ENCODE results near the gene CADPS. TPM values are rescaled to one million over a fixed set of nuclear protein-coding genes. Genes with fewer than 3 reads are reported as not detected.

The CADPS gene
- total and polyA plus RNA-seq, 9 of the 15 experiments (the other 6 are each of a cell fraction or from before 2014, with no cell fraction given): not detected

DNA sequence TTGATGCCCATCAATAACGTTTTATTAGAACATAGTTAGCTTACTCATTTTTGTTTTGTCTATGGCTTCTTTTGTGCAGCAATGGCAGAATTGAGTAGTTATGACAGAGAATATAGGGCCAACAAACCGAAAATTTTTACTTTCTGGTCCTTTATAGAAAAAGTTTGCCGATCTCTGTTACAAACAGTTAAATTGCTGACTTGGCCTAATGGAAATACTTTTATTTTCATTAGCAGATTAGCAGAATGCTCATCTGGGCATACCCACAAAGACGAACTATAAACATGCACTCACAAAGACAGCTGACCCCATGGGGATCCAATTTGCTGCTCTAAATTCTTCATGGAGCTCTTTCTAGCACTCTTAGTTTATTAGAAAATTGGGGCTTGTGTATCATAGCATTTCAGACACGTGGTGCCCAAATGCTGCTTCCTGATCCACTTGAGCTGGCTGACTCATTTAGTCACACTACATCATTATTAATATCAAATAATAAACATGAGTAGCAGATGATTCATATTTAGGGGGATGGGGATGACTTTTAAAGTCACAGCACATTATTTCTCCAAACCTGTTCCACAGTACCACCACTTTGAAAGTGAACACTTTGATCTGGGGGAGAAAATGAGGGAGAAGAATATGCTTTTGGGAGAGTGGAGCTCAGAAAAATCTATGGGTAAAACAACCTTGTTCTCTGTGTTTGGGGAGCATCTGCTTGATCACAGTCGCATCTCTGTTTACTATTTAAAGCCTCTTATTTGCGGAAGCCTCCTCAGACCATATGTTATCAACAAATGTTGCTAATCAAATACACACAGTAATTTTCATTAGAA, 273.8 kb downstream of the CADPS start:
- Histone ChIP-seq H3K9ac (ENCODE audit: insufficient read depth in 1 of 2, low read depth in 2 of 2, low read length in 2 of 2) (no peak overlapping the region), H3K27ac (ENCODE audit: extremely low read depth, low read depth, low read length) (no peak overlapping the region), H4K20me1 (replicated peaks; ENCODE audit: control insufficient read depth, insufficient read depth, low read length) (no peaks in the 10 kb centered on the region), H3K4me3 (no peak overlapping the region), H3K9me1 (ENCODE audit: control insufficient read depth, insufficient read depth, low read length) (no peaks in the 10 kb centered on the region), H3K79me2 (ENCODE audit: control insufficient read depth, insufficient read depth, low read length) (no peaks in the 10 kb centered on the region), H2AFZ (ENCODE audit: low read depth, low read length) (no peak overlapping the region), H3K27me3 (ENCODE audit: control insufficient read depth in 2 of 2, insufficient read depth in 2 of 2, low read length in 2 of 2) (no peaks in the 10 kb centered on the region), H3K36me3 (ENCODE audit: control insufficient read depth, insufficient read depth, low read length) (no peaks in the 10 kb centered on the region), H3K9me3 (replicated peaks; ENCODE audit: control insufficient read depth, insufficient read depth, low read depth, low read length) (no peaks in the 10 kb centered on the region), H3K4me1 (replicated peaks in 1 of 2; ENCODE audit: control insufficient read depth in 2 of 2, insufficient read depth in 2 of 2, low read length in 2 of 2) (no peaks in the 10 kb centered on the region), H3K4me2 (ENCODE audit: insufficient read depth, low read length) (no peak overlapping the region)
- intact Hi-C loops (cut with micrococcal nuclease): no loop called here
- CTCF ChIA-PET (ENCODE audit: low intra/inter-chr PET ratio): no interaction called here
- DNase-seq (ENCODE audit: extremely low read depth in 1 of 4, low spot score in 3 of 4): no peak
- TF ChIP-seq ZBTB17 (CRISPR knock-in tag; IDR thresholded peaks at IDR 0.05): no peak
- peak; percentile 24; the same call in 1 of the 2 replicates for TF ChIP-seq ZNF316 (IDR thresholded peaks at IDR 0.05)
- in situ Hi-C loops (cut with MboI): no loop called here
- no TSS peak for BruUV-seq (replicated peaks)
- FAIRE-seq: no peak
- 0% methylated on average over 7 of the region's 7 CpGs for WGBS (ENCODE audit: insufficient coverage, low coverage, missing lambda C conversion rate)
- POLR2A ChIA-PET: interaction anchor here (0.7 kb wide), 1 partner anchor 556 kb away, joined by 3 read pairs; no protein-coding TSS in a partner anchor
- no peak for ATAC-seq

DNA sequence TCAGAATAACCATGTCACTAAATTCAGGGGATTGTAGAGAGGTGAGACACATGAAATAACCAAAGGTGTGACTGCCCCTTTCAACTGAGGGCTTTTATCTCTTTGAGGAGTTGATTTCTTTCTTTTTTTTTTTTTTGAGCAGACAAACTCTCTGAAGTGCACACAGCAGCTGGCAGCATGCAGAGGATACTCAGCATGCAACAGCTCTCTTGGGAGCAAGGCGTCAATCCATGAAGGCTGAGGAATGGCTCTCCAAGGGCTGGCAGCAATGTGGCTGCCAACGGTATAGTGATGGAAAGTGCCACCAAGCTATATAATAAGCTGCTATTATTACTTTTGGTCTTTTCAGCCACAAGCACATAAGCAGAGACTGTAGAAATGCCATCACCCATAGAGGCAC, 275.2 kb downstream of the CADPS start:
- DNase-seq (ENCODE audit: extremely low read depth in 1 of 4, low spot score in 3 of 4): no peak
- in situ Hi-C loops (cut with MboI): no loop called here
- H3K79me2 ChIP-seq (ENCODE audit: control insufficient read depth, insufficient read depth, low read length): no peaks in the 10 kb centered on the region
- TF ChIP-seq BDP1 (IDR thresholded peaks at IDR 0.05; ENCODE audit: insufficient read depth, insufficient read length) (no peak), ZNF785 (CRISPR knock-in tag; IDR thresholded peaks at IDR 0.05) (no peak), POLR3A (IDR thresholded peaks at IDR 0.05; ENCODE audit: borderline replicate concordance, extremely low read depth, insufficient read depth, insufficient read length) (no peak), HMG20B (CRISPR knock-in tag; IDR thresholded peaks at IDR 0.05) (no peak), ETV1 (tag; conservative IDR thresholded peaks at IDR 0.05; ENCODE audit: low read depth) (no peak), RFX5 (IDR thresholded peaks at IDR 0.05; ENCODE audit: low read depth, low read length) (no peak), SUPT5H (IDR thresholded peaks at IDR 0.05) (no peak), ZFX (CRISPR knock-in tag; IDR thresholded peaks at IDR 0.05) (no peak), RAD51 (IDR thresholded peaks at IDR 0.05; ENCODE audit: borderline replicate concordance, low read depth) (no peak), BCL6 (CRISPR knock-in tag; IDR thresholded peaks at IDR 0.05) (no peak)
- TF ChIP-seq, protein P1, sequence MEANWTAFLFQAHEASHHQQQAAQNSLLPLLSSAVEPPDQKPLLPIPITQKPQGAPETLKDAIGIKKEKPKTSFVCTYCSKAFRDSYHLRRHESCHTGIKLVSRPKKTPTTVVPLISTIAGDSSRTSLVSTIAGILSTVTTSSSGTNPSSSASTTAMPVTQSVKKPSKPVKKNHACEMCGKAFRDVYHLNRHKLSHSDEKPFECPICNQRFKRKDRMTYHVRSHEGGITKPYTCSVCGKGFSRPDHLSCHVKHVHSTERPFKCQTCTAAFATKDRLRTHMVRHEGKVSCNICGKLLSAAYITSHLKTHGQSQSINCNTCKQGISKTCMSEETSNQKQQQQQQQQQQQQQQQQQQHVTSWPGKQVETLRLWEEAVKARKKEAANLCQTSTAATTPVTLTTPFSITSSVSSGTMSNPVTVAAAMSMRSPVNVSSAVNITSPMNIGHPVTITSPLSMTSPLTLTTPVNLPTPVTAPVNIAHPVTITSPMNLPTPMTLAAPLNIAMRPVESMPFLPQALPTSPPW (CRISPR knock-in tag; IDR thresholded peaks at IDR 0.05): no peak
- TF ChIP-seq, protein P2, sequence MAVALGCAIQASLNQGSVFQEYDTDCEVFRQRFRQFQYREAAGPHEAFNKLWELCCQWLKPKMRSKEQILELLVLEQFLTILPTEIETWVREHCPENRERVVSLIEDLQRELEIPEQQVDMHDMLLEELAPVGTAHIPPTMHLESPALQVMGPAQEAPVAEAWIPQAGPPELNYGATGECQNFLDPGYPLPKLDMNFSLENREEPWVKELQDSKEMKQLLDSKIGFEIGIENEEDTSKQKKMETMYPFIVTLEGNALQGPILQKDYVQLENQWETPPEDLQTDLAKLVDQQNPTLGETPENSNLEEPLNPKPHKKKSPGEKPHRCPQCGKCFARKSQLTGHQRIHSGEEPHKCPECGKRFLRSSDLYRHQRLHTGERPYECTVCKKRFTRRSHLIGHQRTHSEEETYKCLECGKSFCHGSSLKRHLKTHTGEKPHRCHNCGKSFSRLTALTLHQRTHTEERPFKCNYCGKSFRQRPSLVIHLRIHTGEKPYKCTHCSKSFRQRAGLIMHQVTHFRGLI (CRISPR knock-in tag; IDR thresholded peaks at IDR 0.05): no peak

More for the DNA sequence above, 275.2 kb downstream of the CADPS start:
- no peaks in the 10 kb centered on the region for H3K36me3 ChIP-seq (ENCODE audit: control insufficient read depth, insufficient read depth, low read length)
- no peaks in the 10 kb centered on the region for H3K9me1 ChIP-seq (ENCODE audit: control insufficient read depth, insufficient read depth, low read length)
- H3K27ac ChIP-seq (ENCODE audit: extremely low read depth, low read depth, low read length): no peak overlapping the region
- no peak overlapping the region for H2AFZ ChIP-seq (ENCODE audit: low read depth, low read length)
- no peaks in the 10 kb centered on the region for H3K27me3 ChIP-seq (ENCODE audit: control insufficient read depth in 2 of 2, insufficient read depth in 2 of 2, low read length in 2 of 2)
- intact Hi-C loops (cut with micrococcal nuclease): no loop called here
- CTCF ChIA-PET (ENCODE audit: low intra/inter-chr PET ratio): no interaction called here
- H3K4me2 ChIP-seq (ENCODE audit: insufficient read depth, low read length): no peak overlapping the region
- POLR2A ChIA-PET: no interaction called here
- WGBS (ENCODE audit: insufficient coverage, low coverage, missing lambda C conversion rate): 0% methylated on average over 2 of the region's 2 CpGs
- no peaks in the 10 kb centered on the region for H3K9me3 ChIP-seq (replicated peaks; ENCODE audit: control insufficient read depth, insufficient read depth, low read depth, low read length)
- no peak overlapping the region for H3K4me3 ChIP-seq
- H3K4me1 ChIP-seq (replicated peaks in 1 of 2; ENCODE audit: control insufficient read depth in 2 of 2, insufficient read depth in 2 of 2, low read length in 2 of 2): no peaks in the 10 kb centered on the region
- H3K9ac ChIP-seq (ENCODE audit: insufficient read depth in 1 of 2, low read depth in 2 of 2, low read length in 2 of 2): no peak overlapping the region
- ATAC-seq (no peak), FAIRE-seq (no peak)
- no TSS peak for BruUV-seq (replicated peaks)
- no peaks in the 10 kb centered on the region for H4K20me1 ChIP-seq (replicated peaks; ENCODE audit: control insufficient read depth, insufficient read depth, low read length)

All from K562 (cell line).